ENCODE results near the gene CELA2B.

Gene CELA2B

GRCh38 chr1:15442119-15442518 is 33.8 kb upstream of the CELA2B start:
- no peak overlapping the region for H3K4me3 ChIP-seq (ENCODE audit: severe bottlenecking)
- no peak for ATAC-seq (ENCODE audit: low read depth)
- no peaks in the 10 kb centered on the region for H3K27me3 ChIP-seq (ENCODE audit: insufficient read depth, poor library complexity, severe bottlenecking)
- DNase-seq (ENCODE audit: low spot score) = no peak
- no peaks in the 10 kb centered on the region for H3K9me3 ChIP-seq (ENCODE audit: severe bottlenecking)
- H3K36me3 ChIP-seq (ENCODE audit: low read depth) = no peaks in the 10 kb centered on the region
- no peaks in the 10 kb centered on the region for H3K4me1 ChIP-seq (ENCODE audit: insufficient read depth, poor library complexity, severe bottlenecking)
- no peak for TF ChIP-seq CTCF (IDR thresholded peaks at IDR 0.05; ENCODE audit: poor library complexity, severe bottlenecking)
- no peak overlapping the region for H3K27ac ChIP-seq (ENCODE audit: poor library complexity, severe bottlenecking)

- Histone ChIP-seq H3K27ac (ENCODE audit: poor library complexity, severe bottlenecking) (no peak overlapping the region), H3K27me3 (ENCODE audit: insufficient read depth, poor library complexity, severe bottlenecking) (no peaks in the 10 kb centered on the region), H3K4me3 (ENCODE audit: severe bottlenecking) (no peak overlapping the region), H3K9me3 (ENCODE audit: severe bottlenecking) (no peaks in the 10 kb centered on the region), H3K36me3 (ENCODE audit: low read depth) (no peaks in the 10 kb centered on the region), H3K4me1 (ENCODE audit: insufficient read depth, poor library complexity, severe bottlenecking) (no peaks in the 10 kb centered on the region)
- no peak for ATAC-seq (ENCODE audit: low read depth)
- DNase-seq (ENCODE audit: low spot score) = no peak
- TF ChIP-seq CTCF (IDR thresholded peaks at IDR 0.05; ENCODE audit: poor library complexity, severe bottlenecking) = no peak
These were observed 33.1 kb upstream of the CELA2B start for GRCh38 chr1:15442759-15443158.

- Histone ChIP-seq H3K4me3 (ENCODE audit: severe bottlenecking) (no peak overlapping the region), H3K27ac (ENCODE audit: poor library complexity, severe bottlenecking) (no peak overlapping the region), H3K27me3 (ENCODE audit: insufficient read depth, poor library complexity, severe bottlenecking) (no peaks in the 10 kb centered on the region), H3K9me3 (ENCODE audit: severe bottlenecking) (no peaks in the 10 kb centered on the region), H3K36me3 (ENCODE audit: low read depth) (no peaks in the 10 kb centered on the region), H3K4me1 (ENCODE audit: insufficient read depth, poor library complexity, severe bottlenecking) (no peaks in the 10 kb centered on the region)
- no peak for ATAC-seq (ENCODE audit: low read depth)
- no peak for TF ChIP-seq CTCF (IDR thresholded peaks at IDR 0.05; ENCODE audit: poor library complexity, severe bottlenecking)
- DNase-seq (ENCODE audit: low spot score) = no peak
These were observed 32.6 kb upstream of the CELA2B start for GRCh38 chr1:15443281-15443680.

GRCh38 chr1:15444468-15445389 is 31.2 kb upstream of the CELA2B start:
- Histone ChIP-seq H3K4me3 (ENCODE audit: severe bottlenecking) (no peak overlapping the region), H3K27me3 (ENCODE audit: insufficient read depth, poor library complexity, severe bottlenecking) (no peaks in the 10 kb centered on the region), H3K9me3 (ENCODE audit: severe bottlenecking) (no peaks in the 10 kb centered on the region), H3K4me1 (ENCODE audit: insufficient read depth, poor library complexity, severe bottlenecking) (no peaks in the 10 kb centered on the region), H3K27ac (ENCODE audit: poor library complexity, severe bottlenecking) (no peak overlapping the region), H3K36me3 (ENCODE audit: low read depth) (no peaks in the 10 kb centered on the region)
- TF ChIP-seq CTCF (IDR thresholded peaks at IDR 0.05; ENCODE audit: poor library complexity, severe bottlenecking) = no peak
- ATAC-seq (ENCODE audit: low read depth) (no peak), DNase-seq (ENCODE audit: low spot score) (no peak)

Measured in RWPE2 (cell line).